K562 (cell line): ENCODE measurements around the gene AKAP13.
"Not testable (repeated sequence)": the region's sequence is repeated elsewhere in the genome, so short reads cannot be mapped to it uniquely, and the experiment has no call there.

Experiments
- ARID2 ChIP-seq: fragments of 450-650 bp; IDR thresholded peaks from 2 replicates; pipeline ENCODE4 v1.6.1; 2017; ENCODE audit warnings: antibody characterized with exemption, mild to moderate bottlenecking
- CEBPB ChIP-seq: fragments of 450-650 bp; IDR thresholded peaks from 2 replicates; pipeline ENCODE4 v1.6.1; 2016; ENCODE audit warnings: missing genetic modification characterization, missing compliant biosample characterization
- CHD2 ChIP-seq: IDR thresholded peaks from 2 replicates; pipeline ENCODE4 v1.6.1; 2011; ENCODE audit warnings: low read depth, low read length
- CTCF ChIP-seq, 3 experiments: IDR thresholded peaks in 2 of 3; conservative IDR thresholded peaks in 1 of 3; 2 replicates each; pipeline ENCODE4 v1.5.1; 2011 to 2012; ENCODE audit warnings: low read length in 3 of 3, mild to moderate bottlenecking in 3 of 3, control low read depth in 2 of 3, improper control_type of control experiment in 1 of 3, inconsistent platforms in 1 of 3, low read depth in 1 of 3, mixed read lengths in 1 of 3, moderate library complexity in 1 of 3; ENCODE audit not compliant: insufficient read depth in 2 of 3
- ELF1 ChIP-seq: fragments of 200-800 bp; sonication (Bioruptor generic); IDR thresholded peaks from 2 replicates; pipeline ENCODE4 v1.6.1; 2016; ENCODE audit warnings: missing genetic modification characterization, missing compliant biosample characterization
- EP300 ChIP-seq: IDR thresholded peaks from 2 replicates; pipeline ENCODE4 v1.6.1; 2012; ENCODE audit warnings: low read length, improper control_type of control experiment
- FOXK2 ChIP-seq, 2 experiments: fragments of 450-650 bp; IDR thresholded peaks in 1 of 2; conservative IDR thresholded peaks in 1 of 2; 2 replicates each; pipeline ENCODE4 v1.6.1; 2016; ENCODE audit warnings: low read depth in 2 of 2, mild to moderate bottlenecking in 1 of 2
- GATA2 ChIP-seq: sonication (generic); formaldehyde crosslinking; IDR thresholded peaks from 2 replicates; pipeline ENCODE4 v1.4.0; 2020; ENCODE audit warnings: mild to moderate bottlenecking, missing genetic modification reagents
- MXI1 ChIP-seq: IDR thresholded peaks from 2 replicates; pipeline ENCODE4 v1.6.1; 2011; ENCODE audit warnings: low read depth, mild to moderate bottlenecking, improper control_type of control experiment, low read length
- ZNF224 ChIP-seq: sonication (generic); formaldehyde crosslinking; IDR thresholded peaks from 2 replicates; pipeline ENCODE4 v1.8.0; 2022; ENCODE audit warnings: mild to moderate bottlenecking, missing genetic modification reagents
- ZNF282 ChIP-seq: sonication (generic); formaldehyde crosslinking; IDR thresholded peaks from 2 replicates; pipeline ENCODE4 v1.8.1; 2023; ENCODE audit warnings: missing genetic modification reagents
- ZNF644 ChIP-seq: fragments of 200-800 bp; sonication (Bioruptor generic); IDR thresholded peaks from 2 replicates; pipeline ENCODE4 v1.6.1; 2016; ENCODE audit warnings: low read depth, missing genetic modification characterization, missing compliant biosample characterization
- ZZZ3 ChIP-seq: fragments of 450-650 bp; IDR thresholded peaks from 2 replicates; pipeline ENCODE4 v1.6.1; 2016; ENCODE audit warnings: antibody characterized with exemption, mild to moderate bottlenecking, moderate library complexity
- TF ChIP-seq, protein P1 (sequence below): fragments of 250-450 bp; sonication (Bioruptor Pico); IDR thresholded peaks from 2 replicates; pipeline ENCODE4 v1.5.0; 2021; ENCODE audit warnings: mild to moderate bottlenecking, borderline replicate concordance

DNA sequence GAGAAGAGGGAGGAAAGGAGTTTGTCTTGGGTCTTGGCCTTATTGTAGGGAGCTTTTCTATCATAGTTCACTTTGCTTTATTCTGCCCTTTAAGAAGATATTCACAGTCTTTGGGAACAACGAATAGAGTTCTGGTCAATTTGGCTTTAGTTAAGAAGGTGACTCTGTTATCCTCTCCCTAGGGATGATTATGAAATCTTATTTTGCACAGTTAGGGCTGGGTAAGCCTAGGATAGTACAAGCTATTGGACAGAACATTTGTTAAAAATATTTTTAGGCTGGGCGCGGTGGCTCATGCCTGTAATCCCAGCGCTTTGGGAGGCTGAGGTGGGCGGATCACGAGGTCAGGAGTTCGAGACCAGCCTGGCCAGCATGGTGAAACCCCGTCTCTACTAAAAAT lies 61.5 kb downstream of the AKAP13 start:
- TF ChIP-seq MXI1; ZNF282 (CRISPR knock-in tag); GATA2 (CRISPR knock-in tag); EP300; ZNF224 (CRISPR knock-in tag); ZNF644 (tag); CTCF (IDR thresholded peaks at IDR 0.05 in 2 of 3, conservative IDR thresholded peaks at IDR 0.05 in 1 of 3; ENCODE audit: insufficient read depth in 2 of 3, low read depth in 1 of 3, low read length in 3 of 3); FOXK2 (conservative IDR thresholded peaks at IDR 0.05 in 1 of 2, IDR thresholded peaks at IDR 0.05 in 1 of 2; ENCODE audit: low read depth in 2 of 2); ARID2; CHD2; CEBPB (tag); ELF1 (tag); ZZZ3: not testable (repeated sequence)
- TF ChIP-seq, protein P1, sequence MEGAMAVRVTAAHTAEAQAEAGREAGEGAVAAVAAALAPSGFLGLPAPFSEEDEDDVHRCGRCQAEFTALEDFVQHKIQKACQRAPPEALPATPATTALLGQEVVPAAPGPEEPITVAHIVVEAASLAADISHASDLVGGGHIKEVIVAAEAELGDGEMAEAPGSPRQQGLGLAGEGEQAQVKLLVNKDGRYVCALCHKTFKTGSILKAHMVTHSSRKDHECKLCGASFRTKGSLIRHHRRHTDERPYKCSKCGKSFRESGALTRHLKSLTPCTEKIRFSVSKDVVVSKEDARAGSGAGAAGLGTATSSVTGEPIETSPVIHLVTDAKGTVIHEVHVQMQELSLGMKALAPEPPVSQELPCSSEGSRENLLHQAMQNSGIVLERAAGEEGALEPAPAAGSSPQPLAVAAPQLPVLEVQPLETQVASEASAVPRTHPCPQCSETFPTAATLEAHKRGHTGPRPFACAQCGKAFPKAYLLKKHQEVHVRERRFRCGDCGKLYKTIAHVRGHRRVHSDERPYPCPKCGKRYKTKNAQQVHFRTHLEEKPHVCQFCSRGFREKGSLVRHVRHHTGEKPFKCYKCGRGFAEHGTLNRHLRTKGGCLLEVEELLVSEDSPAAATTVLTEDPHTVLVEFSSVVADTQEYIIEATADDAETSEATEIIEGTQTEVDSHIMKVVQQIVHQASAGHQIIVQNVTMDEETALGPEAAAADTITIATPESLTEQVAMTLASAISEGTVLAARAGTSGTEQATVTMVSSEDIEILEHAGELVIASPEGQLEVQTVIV (CRISPR knock-in tag): not testable (repeated sequence)
